CD4-positive, alpha-beta T cell treated with Interleukin-12 subunit alpha and Interleukin-12 subunit beta, for 1 hour (primary cell): ENCODE data around the gene SVIL.
"Not testable (repeated sequence)": the region's sequence is repeated elsewhere in the genome, so short reads cannot be mapped to it uniquely, and the experiment has no call there.

Experiments
- DNase-seq: peaks from one replicate; pipeline ENCODE4 v3.0.0-alpha.2; 2020

SVIL gene

DNA sequence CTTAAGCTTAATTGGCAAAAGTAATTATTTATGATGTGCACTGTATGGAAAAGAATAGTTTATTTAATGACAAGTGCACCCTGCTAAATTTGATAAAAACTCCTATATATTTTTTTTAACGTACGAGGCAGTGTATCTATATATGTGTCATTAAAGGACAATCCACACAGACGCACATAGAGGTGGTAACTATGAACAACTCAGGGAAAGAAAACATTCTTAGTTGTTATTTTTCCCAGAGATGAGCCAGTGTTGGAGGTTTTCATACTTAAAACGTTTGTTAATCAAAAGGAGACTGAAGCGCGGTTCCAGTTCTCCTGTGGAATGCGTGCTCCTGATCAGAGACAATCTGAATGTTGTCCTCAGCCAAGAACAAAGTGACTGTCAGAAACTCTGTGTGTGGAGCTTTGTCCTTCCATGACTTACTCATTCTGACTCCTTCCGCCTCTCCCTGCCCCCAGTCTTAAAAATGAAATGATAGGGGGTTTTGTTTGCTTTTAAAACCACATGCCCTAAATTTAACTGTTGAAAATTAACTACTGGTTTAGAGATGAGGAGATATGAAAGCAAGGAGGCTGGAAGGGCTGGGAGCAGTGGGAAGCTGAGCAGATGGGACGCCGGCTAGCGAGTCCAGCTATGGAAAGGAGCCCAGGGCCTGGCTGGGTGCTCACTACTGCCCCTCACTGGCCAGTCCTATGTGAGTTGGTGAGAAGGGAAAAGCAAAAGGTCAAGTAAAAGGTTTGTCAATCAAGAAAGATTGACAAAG is 99.6 kb downstream of the SVIL start:
- DNase-seq = no peak

DNA sequence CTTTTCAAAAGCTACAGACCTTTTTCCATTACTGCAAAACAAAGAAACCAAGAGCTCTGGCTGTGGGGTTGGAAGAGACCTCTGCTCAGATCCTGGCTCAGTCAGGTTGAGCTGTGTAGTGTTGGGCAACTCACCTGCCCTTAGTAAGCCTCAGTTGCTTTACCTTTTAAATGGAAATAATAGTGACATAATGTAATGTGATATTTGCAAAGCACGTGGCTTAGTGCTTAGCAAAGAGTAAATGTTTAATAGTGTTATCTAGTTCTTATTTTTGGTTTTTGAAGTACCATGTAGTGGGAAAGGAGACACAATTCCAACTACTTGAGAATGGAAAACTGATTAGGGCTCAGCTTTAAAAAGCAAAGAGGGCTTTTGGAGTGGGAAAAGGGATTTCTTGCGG is 100.2 kb downstream of the SVIL start:
- no peak for DNase-seq

DNA sequence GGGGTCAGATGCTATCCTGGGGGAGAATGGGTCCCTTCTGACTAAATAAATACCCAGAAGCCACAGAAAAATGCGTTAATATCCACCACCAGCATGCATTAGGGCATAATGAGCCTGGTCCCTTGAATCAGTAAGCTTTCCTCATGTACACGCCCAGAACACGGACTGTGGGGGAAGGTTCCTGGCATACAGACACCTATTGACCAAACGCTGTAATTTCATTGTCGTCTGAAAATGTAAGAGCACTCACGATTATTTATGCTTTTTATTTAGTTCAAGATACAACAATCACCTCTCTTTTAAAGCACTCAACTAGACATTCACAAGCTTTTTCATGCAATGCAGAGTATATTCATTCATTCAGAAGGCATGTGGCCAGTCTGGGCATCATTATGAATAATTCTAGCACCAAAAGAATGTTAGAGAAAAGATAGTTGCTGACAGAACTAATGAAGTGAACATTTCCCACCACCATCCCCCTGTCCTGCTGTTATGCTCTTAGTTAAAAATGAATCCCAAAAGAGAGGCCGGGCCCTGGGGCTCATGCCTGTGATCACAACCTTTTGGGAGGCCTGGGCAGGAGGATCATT is 101.0 kb downstream of the SVIL start:
- DNase-seq = no peak

DNA sequence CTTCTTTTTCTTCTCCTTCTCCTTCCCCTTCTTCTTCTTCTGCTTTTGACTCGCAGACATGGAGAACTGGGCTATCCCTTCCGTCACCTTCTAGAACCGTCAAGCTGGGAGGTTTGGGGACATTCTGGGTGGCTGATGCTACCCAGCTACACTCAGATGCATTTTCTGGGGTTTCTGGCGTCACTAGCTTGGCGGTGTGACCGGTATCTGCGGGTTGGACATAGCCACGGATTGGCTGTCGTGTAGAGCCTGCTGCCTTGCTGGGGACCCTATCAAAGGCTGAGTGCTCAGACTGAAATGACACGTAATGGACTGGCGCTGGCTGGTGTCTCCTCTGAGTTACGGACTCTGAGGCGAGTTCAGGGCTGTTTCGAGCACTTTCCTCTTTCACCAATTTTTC is 101.7 kb downstream of the SVIL start:
- no peak for DNase-seq

DNA sequence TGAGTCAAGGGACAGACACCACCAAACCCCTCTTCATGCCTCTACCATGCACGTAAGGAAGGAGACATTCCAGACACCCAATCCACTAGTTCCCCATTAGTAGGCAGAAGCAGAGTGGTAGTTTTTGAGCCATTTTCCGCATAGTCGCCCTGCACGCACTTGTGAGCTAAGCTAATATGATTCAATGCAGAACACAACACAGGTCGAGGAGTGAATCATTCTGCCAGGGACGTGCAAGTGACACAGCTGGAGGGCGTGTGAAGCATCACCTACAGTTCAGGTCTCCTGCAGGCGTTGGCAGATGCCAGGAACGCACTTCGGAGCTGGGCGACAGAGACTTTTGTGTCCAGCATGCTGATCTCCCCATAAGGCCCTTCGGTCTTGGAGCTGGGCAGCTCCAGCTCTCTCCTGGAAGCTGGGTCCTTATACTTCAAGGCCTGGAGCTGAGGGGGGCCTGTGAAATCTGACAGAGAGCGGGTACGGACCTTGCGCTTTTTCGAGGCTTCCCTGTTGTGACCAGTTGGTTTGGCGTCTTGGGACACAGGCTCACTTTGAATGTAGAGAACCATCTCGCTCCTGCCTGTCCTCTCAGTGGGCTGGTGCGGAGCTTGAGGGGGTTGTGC is 102.4 kb downstream of the SVIL start:
- no peak for DNase-seq

DNA sequence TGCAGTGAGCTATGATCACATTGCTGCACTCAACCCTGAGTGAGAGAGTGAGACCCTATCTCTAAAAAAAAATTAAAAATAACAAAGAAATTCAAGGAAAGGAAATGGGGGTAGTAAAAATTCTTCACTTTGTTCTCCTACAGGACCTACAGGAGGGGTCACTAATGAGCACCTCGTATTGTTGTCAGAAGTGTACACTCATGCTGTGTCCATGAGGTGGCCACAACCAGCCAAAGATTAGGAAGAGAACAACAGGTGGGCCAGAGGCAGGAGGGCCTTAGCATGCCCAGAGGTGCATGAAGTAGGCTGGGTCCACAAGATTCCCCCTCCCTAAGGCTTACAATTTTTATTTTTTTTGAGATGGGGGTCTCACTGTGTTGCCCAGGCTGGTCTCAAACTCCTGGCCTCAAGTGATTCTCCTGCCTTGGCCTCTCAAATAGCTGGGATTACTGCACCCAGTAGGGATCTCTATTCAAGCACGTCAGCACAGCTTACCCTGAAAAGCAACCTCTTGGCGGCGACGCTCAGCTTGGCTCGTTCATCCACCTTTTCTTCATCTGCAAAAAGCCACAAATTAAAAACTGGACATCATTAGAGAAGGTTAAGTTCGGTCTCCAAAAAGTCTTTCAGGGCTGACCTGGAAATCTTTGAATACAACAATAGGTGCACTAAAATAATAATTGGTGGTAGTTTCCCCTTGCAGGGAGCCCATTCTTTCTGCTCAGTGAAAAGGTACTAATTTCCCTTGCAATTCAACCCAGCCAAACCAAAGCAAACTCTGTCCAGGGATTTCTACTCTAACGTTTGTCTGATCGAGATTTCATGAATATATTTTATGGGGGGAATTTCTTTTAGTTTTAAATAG is 104.4 kb downstream of the SVIL start:
- DNase-seq = no peak

DNA sequence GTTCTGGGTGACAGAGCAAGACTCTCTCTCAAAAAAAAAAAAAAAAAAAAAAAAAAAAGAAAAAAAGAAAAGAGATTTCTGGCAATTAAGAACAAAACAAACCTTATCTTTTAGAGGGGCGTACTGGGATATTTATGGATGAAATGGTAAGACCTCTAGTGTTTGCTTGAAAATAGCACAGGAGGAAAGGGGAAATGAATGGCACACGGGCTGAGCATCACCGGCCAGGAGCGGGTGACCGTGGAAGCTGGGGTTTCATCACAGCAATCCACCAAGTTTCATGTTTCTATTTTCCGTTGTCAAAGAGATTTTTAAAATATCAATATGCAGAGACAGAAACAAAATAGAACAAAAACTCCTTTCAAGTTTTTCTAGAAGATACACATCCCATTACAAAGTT is 105.6 kb downstream of the SVIL start:
- no peak for DNase-seq

DNA sequence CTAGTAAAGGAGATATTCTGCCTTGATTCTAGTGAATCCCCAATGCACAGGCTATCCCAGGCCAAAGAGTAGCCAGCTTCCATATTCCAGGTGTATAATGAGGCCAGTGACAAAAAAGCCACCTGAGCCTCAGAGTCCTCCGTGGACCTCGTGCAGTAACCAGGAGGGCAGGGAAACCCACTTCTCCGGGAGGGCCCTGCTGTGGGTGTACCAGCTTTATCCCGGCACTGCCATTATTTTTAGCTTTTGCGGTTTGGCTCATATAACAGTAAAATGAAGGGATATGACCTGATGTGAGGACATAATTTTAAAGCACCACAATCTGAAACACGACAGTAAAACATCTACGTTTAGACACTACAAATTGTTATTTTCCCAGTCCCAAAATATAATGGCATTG is 109.0 kb downstream of the SVIL start:
- no peak for DNase-seq

DNA sequence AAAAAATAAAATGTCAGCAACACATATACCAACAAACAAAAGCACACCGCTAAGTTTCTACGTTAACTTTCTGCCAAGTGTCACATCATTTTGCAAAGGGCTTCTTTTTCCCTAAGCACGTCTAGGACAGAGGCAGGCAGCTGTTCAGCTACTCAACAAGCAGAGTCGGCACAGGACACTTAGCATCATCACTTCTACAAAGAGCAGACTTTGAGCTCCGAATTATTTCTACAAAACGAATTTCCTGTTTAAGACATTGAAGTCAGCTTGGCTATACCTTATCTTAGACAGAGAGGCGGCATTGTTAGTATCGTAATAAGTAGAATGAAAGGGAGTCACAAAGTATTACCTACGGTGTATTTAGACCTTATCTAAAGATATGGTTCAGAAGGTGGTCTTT is 110.1 kb downstream of the SVIL start:
- no peak for DNase-seq

DNA sequence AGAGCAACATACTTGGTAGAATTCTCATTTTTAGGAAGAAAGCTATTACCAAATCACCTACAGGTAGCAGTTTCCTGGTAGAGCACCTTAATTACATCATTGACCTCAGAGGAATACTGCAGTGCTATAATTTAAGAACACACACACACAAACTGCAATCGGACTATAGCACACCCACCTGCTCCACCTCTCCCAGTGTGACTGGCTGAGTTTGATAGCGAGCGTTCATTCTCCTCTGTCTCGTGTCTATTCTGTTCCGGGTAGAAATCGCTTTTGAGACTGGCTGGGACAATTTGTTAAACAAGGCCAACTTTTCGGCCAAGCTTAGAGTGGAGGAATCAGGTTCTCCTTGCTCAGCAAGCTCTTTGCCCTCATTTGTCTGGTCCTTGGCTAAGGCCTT is 110.5 kb downstream of the SVIL start:
- no peak for DNase-seq

DNA sequence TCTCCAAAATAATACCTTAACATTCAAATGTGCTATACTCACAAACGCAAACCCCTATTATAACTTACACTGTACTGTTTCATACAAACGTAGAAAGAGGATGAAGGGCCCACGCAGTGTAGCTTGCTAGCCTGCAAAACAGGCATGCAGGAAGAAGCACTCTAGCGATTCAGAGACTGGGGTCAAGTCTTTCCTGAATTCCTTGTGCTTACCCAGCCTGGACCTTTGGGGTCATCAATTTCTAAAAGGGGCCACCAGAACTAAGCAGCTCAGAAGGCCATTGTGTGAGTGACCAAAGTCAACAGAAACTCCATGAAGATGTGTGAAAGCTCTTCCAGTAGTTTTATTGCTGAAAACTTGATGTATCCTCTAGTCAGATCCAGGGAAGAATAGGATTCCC is 111.9 kb downstream of the SVIL start:
- no peak for DNase-seq

DNA sequence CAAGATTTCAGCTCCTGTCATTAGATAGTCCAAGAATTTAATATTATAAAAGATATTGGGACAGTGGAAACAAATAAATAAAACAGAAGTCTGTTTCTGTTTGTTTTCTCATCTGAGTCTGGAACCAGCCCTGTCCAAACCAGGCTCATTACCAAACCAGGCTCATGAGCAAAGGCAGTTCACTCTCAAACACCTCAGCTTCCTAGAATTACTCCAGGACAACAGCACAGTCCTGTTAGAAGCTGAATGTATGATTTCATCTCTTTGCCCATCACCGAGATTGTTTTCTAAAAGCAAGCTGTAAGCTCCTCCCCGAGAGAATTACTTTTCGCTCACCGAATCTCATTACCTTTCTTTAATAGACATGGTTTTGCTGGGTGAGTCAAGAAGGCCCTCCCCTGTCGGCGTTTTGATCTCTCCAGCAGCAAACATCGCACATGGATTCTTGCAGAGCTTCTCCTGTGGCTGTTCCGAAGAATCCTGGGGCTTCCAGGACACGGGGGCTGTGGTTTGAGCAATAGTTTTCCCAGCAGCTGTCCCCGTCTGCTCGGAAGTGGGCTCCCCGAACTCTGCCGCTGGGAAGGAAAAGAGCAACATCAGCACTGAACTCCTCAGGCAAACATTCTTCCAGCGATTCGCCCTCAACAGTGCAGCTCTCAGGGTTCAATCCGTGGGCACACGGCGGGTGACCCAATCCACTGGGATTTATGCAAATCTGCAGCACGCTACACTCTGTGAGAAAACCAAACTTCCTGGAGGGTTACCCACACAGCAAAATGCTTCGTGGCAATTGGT is 112.5 kb downstream of the SVIL start:
- DNase-seq = no peak

DNA sequence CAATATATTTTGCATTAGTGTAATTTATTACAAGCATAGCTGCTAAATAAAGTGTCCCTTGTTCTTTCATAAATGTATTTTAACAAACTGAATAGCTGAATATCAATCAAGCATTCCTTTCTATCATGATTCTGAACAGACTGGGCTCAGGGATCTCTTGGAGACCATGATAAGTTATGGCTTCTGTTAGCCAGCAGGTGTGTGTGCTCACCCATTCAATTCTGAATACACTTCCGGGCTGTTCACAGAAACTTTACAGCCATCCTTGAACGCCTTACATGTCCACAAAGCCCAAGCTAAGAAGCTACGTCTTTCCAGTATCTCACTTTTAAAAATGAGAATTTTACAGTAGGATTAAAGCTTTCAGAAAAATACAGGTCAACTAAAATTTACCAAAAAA is 115.1 kb downstream of the SVIL start:
- DNase-seq = no peak

DNA sequence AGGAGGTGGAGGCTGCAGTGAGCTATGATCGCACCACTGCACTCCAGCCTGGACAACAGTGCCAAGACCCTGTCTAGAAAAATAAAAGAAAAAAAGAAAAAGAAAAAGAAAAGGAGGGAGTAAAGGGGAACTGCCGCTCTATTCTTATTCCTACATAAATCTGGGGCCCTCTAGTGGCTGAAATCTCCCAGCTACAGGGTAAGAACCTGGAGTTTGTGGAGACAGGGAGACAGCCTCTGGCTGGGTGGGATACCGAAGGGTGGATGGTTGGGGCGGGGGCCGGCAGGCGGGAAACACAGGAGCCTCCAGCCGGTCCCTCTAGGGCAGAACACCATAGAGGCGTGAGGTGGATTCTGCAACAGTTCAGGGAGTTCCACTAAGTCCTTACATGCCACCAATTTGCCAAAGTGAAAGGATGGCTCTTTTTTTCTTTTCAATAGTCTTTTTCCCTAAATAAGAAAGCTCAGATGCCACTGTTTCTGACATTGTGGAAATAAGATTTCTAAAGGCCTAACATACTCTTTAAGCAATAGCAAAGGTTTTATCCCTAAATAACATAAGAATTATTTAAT is 117.3 kb downstream of the SVIL start:
- DNase-seq = no peak

DNA sequence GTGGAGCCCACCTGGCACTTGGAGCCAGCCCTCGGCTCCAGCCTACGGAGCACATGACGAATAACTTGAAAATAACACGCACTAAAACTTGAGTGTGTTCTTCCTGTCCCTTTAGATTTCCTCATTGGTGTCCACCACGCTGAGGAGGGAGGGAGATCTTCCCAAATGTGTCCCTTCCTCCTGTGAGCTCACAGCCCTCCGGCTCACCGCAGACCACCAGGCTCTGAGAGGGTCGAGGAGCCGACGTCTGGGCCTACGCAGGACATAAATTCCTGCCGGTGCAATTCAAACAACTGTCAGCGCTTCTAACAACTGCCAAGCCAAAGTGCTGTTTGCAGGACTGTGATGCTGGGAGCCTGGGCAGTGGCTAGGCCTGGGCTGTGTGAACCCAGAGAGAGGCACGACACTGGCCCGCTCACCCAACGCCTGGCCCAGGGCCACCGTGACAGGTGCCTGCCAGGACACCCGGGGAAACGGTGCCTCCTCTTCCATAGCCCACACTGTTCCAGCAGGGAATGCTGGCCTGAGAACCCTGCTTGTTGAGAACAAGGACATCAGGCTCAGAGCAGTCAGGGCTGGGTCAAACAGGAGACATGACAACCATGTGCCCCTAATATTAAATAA is 118.3 kb downstream of the SVIL start:
- DNase-seq = not testable (repeated sequence)

DNA sequence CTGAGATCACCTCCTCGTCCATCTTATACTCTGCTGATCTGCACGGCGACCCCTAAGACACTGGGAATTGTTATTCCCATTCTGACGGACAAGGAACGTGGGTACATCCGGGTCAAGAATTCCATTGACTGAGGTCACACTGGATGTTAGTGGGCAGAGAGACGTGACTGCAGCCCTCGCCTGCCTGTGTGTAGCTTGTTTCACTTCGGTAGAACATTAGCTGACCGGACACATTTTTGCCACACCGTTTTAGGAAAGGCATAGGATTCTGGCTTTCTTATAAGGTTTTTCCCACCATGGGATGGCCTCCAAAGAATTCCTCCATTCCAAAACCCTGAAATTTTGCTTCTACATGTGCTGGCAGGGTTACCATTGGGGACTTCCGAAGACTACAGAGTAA is 118.9 kb downstream of the SVIL start:
- not testable (repeated sequence) for DNase-seq

DNA sequence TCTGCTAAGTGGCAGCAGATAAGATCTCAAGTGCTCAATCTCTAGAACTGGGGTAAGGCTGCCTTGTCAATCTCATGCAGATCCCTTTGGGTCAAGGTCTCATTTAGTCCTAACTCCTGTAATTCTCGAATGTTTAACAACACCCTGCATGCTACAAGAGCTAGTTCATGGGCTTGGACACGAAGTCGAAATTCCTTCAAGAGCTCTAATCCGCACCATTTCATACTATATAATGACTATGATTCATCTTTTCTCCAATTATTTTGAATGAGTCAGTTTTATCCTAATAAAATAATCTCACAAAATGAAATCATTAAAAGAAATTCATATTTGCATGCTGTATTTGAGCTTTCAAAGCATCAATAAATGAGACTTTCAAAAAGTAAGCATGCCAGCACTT is 119.7 kb downstream of the SVIL start:
- not testable (repeated sequence) for DNase-seq

DNA sequence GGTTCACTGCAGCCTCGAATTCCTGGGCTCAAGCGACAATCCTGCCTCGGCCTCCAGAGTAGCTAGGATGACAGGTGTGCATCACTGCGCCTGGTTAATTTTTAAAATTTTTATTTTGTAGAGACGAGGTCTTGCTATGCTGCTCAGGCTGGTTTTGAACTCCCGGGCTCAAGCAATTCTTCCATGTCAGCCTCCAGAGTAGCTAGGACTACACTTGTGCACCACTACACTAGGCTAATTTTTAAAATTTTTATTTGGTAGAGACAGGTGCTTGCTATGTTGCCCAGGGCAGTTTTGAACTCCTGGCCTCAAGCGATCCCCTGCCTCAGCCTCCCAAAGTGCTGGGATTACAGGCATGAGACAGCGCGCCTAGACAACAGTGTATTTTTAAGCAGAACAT is 120.5 kb downstream of the SVIL start:
- no peak for DNase-seq

DNA sequence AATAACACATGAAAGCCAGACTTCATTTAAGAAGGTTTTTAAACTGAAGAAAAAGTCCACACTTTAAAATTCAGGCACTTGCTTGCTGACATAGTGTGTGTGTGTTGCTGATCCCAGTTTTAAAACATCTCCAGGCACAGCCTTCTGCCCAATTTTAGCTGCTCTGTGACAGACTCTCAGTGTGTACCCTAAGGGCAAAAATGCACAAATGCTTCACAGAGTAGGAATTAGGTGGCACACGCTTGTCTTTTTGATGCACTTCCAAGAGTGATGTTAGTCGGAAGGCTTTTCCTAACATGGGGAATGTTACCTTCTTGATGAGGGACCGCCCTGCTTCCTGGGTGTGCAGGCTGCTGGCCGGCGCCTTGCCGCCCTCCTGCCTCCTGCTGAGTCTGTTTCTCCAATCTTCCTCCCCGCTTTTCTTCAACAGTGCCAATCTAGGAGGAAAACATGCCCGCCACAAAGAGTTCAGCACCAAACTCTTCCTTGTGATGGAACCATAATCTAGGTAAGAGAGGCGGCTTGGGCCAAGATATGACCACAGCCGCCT is 122.3 kb downstream of the SVIL start:
- no peak for DNase-seq

DNA sequence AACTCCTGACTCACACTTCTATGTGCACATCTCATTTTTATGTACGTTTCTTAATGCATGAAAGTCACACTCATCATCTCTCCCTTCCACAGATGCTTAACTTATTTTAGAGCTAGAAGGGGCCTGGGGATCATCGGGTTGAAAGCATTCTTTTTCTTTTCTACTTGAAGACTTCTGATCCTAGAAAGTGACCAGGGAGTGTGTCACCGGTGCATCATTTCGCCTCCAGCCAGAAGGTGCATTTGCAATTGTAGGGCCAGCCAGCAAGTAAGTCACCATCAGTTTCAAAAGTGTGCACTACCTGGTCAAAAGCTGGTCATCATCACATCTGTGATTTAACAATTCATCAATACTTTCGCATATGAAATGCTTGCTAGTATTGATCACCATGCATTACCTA is 123.0 kb downstream of the SVIL start:
- DNase-seq = not testable (repeated sequence)

DNA sequence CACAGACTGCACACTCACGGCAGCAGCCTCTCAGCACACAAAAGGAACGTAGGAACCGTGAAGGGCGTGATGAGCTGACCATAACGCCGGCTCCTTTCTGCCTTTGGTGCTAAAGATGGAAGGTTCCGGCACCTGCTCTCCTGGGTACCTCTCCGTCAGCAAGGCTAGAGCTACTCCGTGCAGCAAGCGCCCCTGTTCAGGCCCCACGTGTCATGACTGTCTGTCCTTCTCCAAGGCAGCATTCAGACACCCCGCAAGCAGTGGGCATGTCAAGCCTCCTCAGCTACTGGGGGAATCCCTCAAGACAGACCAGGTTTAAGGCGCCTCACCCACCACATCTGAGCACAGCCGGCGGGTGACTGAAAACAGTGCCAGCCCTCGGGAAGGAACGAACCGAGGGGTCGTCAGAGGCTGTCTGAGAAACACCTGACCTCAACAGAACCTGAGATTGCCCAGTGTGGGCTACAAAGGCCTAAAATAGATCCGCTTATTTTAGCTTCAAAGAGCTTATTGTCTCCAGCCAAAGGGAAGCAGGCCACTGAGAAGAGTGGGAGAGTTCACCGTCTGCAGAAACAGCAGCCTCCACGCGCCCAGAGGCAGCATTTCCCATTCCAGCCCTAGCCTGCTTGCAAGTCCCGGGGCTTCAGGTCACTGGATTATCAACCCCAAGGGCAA is 124.2 kb downstream of the SVIL start:
- DNase-seq = not testable (repeated sequence)
